HUDEP-2 (cell line): ENCODE data around the gene TIGAR.

Source experiments
- DNase-seq, 76 experiments: peaks; one replicate each; lab custom pipeline; 2025; ENCODE audit not compliant: unreplicated experiment in 76 of 76; lab: John Stamatoyannopoulos, UW

Gene TIGAR

DNA sequence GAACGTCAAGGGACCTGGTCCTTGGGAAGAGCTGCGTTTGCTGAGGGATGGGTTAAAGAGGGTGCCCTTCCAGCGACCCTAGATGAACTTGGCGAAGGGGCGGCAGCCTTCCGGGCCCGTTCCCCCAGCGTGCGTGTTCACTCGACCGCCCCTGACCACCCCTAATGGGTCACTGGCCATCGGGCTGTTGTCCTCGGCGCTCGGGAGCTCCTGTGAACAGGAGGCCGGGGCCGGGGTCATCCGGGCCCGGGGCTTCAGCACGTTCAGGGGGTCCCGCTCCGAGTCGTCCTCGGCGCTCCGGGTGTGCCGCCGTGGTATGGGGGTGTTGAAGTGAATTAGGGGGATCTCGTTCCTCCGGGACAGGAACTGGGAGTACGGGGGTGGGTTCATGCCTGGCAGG, 49.3 kb downstream of the TIGAR start:
- DNase-seq: no peak

DNA sequence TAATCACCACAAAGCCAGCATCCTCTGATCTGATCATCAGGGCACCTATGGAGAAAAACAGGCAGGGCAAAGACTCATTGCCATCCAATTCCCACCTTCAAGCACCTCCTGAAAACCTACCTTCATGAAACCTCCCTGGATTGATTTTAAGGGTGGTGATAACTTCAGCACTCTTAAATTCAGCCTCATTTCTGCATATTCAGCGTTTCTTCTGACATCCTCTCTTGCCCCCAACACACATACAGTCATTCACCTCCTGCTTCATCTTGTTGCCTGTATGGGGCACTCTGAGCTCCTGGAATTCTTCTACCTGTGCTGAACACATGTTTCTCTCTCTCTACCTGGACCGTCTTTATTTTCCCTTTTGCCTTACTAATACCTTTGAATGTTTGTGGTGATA, 51.6 kb downstream of the TIGAR start:
- DNase-seq: no peak

DNA sequence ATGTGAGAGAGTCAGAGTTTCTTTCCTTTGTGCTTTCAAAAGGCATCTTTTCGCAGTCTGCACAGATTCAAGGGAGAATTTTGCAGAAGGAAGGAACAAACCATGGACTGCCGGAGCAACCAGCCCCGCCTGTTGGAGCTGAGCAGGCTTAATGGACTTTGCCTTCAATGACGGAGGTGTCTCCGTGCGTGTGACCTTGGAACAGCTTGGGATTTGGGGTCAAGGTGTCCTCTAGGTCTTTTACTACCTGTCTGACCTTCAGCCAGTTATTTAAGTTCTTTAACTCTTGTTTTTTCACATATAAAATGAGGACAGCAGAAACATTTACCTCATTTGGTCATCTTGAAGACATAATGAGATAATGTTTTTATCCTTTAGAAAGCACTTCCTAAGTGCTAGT, 54.4 kb downstream of the TIGAR start:
- DNase-seq: no peak

DNA sequence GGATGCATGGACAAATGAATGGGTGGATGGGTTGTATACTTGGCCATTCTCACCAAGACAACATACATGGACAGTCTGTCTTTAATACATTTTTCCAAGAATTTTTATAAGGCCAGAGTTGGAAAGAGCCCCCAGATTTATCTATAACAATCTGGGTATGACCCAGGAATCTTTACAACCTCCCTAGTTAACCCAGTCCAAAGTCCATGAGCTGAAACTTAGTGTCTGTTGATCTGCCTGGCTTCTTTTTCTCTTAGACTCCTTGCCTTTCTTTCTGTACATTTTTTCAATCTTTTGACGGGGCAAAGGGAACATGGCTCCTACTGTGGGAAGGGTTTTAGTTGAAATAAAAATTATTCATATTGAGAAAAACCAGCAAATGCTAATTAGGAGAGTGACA, 57.8 kb downstream of the TIGAR start:
- DNase-seq: no peak

DNA sequence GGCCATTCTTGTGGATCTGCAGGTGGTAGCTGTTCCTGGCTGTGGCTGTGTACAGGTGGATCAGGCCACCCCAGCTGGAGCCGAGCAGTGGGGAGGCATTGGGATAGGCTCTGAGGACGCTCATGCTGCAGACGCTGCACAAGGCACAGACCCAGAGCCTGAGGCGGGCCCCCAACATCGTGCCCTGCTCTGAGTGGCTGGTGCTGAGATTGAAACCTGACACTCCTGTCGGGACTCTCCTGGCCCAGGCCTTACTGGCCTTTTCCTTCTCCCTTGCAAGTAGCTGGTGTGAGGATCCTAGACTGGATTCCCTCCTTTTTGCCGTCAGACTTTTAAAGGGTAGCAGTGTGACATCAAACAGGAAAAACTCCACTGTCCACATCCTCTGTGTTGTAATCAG, 58.4 kb downstream of the TIGAR start, which contains the start of gene FGF23:
Gene FGF23, minus strand, starts transcription at position 308 of the 400 bp plus-strand sequence. Its CDS starts 130 bp downstream, at position 178.
- DNase-seq: no peak

DNA sequence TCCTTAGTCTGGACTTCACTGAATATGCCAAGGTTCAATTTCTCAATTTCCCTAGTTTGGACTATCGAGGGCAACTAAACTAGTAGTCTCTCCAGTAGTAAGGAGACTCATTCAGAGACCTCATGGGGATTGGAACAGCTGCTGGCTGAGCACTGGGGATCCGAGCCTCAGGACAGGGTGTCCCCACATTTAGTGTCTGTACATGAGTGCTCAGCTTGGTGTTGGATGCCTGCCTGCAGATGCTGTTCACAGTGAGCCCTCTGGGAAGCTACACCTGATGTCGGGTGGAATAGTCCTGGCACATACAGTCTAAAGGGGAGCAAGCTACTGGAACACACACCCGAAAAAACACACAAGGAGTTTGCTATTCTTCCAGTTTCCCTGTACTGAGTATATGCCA, 59.3 kb downstream of the TIGAR start:
- no peak for DNase-seq

DNA sequence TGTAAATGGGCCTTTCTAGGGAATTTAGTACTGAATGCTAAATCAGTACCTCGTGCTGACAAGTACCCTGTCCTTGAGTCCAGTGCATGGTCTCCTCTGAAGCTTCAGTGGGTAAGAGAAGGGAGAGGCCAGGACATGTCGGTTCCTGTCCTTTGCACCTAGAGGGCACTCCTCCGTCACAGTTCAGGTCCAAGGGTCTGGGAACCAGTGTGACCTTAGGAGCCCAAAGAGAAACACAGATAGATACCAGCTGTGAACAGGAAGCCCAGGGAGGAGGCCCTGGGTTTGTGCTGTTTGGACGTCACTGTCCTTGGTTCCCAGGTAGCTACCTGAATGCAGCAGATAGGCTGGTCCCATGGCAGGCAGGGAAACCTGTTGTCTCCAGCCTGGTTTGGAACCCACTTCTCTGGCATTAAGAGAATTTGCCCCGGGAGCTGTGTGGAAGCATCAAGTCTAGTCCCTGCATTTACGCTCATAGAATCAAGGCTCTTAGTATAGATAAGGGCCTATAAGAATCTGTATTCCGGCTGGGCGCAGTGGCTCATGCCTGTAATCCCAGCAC, 62.4 kb downstream of the TIGAR start:
- peak in 5 of 76 experiments; percentile 1 to 27 (median 7) for DNase-seq

DNA sequence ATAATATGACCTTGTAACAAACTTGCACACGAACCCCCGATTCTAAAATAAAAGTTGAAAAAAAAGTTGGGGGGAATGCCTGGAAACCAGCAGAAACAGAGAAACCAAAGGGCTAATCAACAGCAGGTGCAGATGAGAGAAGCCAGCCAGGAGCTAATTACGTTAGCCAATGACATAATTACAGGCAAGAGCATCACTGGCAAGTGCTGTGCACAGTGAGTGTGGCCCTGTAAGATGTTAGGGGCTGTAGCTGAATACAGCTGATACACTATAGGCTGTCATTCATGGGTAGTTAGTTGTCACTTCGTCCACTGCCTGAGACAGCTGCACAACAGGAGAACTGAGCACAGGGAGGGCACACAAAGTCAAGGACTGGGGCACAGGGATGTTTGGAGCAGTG, 65.8 kb downstream of the TIGAR start:
- DNase-seq: no peak

DNA sequence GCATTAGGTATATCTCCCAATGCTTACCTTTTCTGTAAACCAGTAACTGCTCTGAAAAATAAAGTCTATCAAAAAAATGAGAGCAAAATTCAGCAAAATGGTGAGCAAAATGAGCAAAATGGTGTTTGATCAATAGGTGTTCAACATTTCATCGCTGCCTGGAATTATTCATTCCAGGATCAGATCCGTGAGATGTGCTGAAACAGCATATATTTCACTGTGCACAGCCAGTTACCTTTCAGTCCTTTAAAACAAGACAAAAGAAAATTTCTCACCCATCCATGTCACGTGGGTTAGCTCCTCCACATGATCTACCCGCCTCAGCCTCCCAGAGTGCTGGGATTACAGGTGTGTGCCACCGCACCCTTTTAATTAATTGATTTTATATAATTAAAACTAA, 66.6 kb downstream of the TIGAR start:
- no peak for DNase-seq

DNA sequence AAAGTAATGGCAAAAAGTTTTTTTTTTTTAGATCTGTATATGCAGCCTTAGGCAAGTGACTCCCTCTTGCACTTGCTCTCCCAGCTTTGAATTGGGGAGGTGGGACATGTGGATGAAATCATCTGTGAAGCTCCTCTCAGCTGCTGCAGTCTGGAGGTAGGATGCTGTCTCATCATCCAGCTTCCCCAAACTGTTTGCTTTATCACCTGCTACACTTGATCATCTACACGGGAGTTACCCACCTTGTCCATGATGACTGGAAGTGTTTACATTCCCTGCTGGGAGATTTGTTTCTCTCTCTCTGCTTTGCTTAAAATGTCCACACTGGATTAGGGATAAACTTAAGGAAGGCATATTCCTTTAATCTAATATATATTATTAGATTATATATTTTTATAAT, 67.0 kb downstream of the TIGAR start:
- DNase-seq: no peak

DNA sequence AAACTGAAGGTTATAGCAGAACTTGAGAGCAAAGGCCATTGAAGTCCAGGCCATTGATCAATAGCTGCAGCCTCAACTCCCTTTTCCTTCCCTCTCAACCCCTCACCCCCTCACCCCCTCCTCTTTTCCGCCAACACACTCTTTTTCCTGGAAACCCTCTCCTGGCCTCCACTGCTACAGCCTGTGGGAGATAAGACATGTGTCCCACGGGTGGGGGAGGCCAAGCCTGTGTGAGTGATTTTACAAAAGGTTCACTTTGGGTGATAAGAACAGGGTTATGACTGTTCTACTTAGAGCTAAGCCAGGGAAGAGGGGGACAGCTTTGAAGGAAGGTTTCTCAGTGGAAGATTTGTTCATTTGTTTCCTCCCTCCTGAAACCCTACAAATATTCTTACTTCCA, 67.6 kb downstream of the TIGAR start:
- DNase-seq: peak in 7 of 76 experiments; percentile 1 to 27 (median 4)

DNA sequence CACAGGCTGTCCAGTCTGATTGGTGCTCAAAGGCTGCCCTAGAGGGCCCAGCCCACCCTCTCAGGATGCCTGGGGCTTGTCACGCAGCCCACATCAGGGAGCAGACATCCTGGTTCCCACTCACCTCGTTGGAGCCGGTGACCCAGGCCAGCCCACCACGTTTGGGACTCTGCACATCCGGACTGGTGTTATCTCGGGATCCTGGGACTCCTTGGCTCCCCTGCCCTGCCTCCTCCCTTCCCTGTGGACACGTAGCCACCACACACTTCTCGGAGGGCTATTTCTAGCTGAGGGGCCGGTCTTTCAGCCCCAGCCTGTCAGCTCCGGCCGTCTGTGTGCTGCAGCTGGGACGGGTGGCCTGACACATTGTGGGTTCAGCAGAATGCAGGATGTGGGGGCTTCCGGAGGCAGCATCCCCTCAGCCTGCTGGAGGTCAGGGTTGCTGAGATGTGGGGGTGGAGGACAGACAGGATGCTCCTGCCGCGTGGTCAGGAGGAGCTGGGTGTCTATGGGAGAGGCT, 71.3 kb downstream of the TIGAR start:
- DNase-seq: no peak

DNA sequence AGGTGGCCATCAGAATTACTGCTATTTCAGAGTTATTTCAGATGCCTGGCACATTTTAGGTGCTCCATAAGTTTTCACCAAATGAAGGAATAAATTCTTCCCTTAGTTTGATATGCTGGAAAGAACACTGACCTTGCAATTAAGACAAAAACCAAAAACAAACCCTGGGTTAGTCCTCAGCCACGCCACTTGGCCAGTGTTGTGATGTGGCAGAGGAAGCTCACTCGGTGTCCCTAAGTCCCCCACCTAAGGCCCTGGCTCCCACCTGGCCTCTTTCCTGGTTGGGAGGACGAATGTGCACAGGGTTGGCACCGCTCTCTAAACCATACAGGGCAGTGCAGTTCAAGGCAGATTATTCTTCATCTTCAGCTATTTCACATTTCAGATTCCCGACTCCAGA, 72.2 kb downstream of the TIGAR start:
- DNase-seq: no peak

DNA sequence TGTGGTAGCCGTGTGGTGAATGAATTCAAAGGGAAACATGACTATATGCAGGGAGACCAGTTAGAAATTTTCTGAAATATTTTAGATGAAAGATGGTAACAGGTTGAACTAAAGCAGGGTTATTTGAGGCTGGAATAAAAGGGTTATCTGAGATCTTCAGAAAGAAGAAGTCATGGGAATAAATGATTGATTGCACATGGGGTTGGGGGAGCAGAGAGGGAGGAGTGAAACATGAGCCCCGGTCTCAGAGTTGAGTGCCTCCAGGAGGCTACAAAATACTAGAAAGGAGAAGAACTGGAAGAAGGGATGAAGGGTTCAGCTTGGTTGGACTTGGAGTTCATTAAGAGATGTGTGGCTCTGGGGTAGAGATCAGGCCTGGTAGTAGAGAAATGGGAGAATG, 74.8 kb downstream of the TIGAR start:
- DNase-seq: no peak

DNA sequence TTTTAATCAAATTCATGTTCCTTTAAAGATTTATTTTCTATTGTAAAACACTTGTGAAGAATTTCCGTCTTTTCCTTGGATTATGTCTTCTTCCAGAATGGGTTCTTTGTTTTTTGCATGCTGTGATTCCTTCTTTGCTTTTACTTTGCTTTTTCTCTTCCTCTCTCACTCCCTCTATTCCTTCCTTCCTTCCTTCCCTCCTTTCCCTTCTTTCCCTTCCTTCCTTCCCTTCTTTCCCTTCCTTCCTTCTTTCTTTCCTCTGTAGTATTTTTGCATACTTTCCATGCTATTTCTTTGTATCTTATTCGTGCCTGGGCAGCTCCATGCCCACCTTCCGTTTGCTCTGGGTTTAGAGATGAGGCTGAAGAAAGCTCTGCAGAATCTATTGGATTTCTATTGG, 80.1 kb downstream of the TIGAR start:
- no peak for DNase-seq

DNA sequence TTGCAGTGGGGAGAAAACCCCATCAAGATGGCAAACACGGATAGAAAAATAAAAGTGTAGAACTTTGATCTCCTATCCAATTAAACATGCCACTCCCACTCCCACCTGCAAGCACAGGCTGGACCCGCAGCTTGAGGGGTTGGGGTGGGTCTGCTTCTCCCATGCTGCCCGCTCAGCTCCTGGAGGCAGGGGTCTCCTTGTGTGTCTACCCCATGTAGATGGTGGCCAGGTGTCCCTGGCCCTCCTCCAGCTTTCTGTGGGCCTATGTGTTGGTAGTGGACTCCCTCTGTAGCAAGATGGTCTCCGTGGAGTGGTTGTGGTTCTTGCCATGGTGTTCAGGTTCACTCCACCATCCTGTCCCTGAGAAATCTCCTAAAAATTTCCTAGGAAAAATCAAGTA, 82.0 kb downstream of the TIGAR start:
- DNase-seq: no peak
